Fibroblast of the conjunctiva (primary cell): Measurements from ENCODE around the gene PCBP1.
A peak's percentile ranks its signal among the peaks of the same experiment; 100 is the strongest.
"Not testable (repeated sequence)": the region's sequence is repeated elsewhere in the genome, so short reads cannot be mapped to it uniquely, and the experiment has no call there.

Experiments
- DNase-seq: peaks from one replicate; pipeline ENCODE4 v3.0.0-alpha.2; 2010; ENCODE audit warnings: low read depth

Gene PCBP1

GRCh38 chr2:70098032-70098431 lies 10.8 kb downstream of the PCBP1 start:
- no peak for DNase-seq

GRCh38 chr2:70099270-70099669 lies 12.0 kb downstream of the PCBP1 start:
- no peak for DNase-seq

GRCh38 chr2:70101174-70101573 lies 13.9 kb downstream of the PCBP1 start:
- no peak for DNase-seq

- DNase-seq, result not testable (repeated sequence)
Observed at GRCh38 chr2:70101686-70102085, 14.4 kb downstream of the PCBP1 start.

- not testable (repeated sequence) for DNase-seq
Observed at GRCh38 chr2:70102323-70102905, 15.1 kb downstream of the PCBP1 start.

- no peak for DNase-seq
Observed at GRCh38 chr2:70103531-70104061, 16.3 kb downstream of the PCBP1 start.

GRCh38 chr2:70104231-70105111 lies 17.2 kb downstream of the PCBP1 start:
- DNase-seq, result no peak

GRCh38 chr2:70106138-70106537 lies 18.9 kb downstream of the PCBP1 start:
- DNase-seq, result not testable (repeated sequence)

GRCh38 chr2:70110397-70110796 lies 23.1 kb downstream of the PCBP1 start:
- not testable (repeated sequence) for DNase-seq

- DNase-seq, result no peak
Observed at GRCh38 chr2:70111752-70112591, 24.7 kb downstream of the PCBP1 start.

GRCh38 chr2:70113359-70114070 lies 26.2 kb downstream of the PCBP1 start:
- DNase-seq, result no peak

GRCh38 chr2:70115646-70116442 lies 28.6 kb downstream of the PCBP1 start:
- DNase-seq, result no peak

GRCh38 chr2:70116936-70117552 lies 29.8 kb downstream of the PCBP1 start:
- DNase-seq, result no peak

- DNase-seq, result no peak
Observed at GRCh38 chr2:70118798-70119454, 31.6 kb downstream of the PCBP1 start.

- DNase-seq, result no peak
Observed at GRCh38 chr2:70121627-70122372, 34.5 kb downstream of the PCBP1 start.

GRCh38 chr2:70122470-70122869 lies 35.2 kb downstream of the PCBP1 start:
- no peak for DNase-seq

GRCh38 chr2:70123051-70123828 lies 36.0 kb downstream of the PCBP1 start:
- DNase-seq, result peak; percentile 46

GRCh38 chr2:70123829-70124116 lies 36.5 kb downstream of the PCBP1 start:
- no peak for DNase-seq
